ENCODE data around the gene OSBPL2. TPM values are rescaled to one million over a fixed set of nuclear protein-coding genes. Genes with fewer than 3 reads are reported as not detected.

The OSBPL2 gene
- total RNA-seq, 1 experiment from 2014 or later, result 36.9 TPM

DNA sequence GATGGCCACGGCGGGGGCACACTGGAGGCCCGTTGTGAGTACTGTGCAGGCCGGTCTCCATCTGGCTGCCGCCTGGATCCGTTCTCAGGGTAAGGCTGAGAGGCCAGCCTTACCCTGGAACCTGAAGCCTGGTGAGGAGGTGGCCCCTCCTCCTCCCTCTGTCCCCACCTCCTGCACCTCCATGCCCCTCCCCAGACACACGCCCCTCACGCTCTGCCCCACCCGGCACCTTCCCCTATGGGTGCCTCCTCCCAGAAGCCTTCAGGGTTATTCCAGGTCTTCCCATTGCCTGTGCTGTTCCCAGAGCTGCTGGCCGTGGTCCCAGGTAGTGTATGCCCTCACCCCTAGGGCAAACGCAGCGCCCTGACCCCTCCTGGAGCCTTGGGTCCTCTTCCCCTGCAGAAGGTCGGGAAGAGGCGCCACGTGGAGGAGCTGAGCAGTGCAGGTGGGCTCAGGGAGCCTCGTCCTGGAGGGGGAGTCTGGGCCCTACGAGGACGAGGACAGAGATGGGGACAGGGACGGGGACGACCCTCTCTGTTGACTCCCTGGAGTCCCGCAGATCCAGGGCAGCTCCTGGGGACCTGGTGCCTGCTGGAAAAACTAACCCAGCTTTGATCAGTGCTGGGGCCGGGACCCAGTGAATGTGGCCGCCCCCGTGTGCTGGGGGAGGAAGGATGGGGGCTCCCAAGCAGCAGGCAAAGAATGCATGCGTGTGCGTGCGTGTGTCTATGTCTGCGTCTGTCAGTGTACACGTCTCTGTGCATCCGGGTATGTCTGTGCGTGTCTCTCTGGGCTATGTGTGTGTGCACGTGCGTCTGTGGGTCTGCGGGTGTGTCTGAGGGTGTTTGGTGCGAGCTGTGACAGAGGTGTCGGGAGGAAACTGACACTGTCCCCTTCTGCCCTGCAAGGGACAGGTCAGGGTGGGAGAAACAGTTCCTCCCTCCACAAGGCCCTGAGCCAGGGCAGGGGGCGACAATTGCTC lies 10.1 kb upstream of the OSBPL2 start:
- ChIA-PET CTCF (no interaction called here), POLR2A (no interaction called here), RAD21 (ENCODE audit: low non-redundant PET in 1 of 2, low total read pairs in 2 of 2, uncharacterized antibody in 2 of 2, unreplicated experiment in 2 of 2) (no interaction called here)
- H3K9me2 ChIP-seq (ENCODE audit: insufficient read depth), result no peaks in the 10 kb centered on the region
- H3K79me2 ChIP-seq (ENCODE audit: insufficient read depth, low read length), result no peaks in the 10 kb centered on the region
- no peak overlapping the region for H3K4me3 ChIP-seq (replicated peaks in 1 of 2; ENCODE audit: low read depth in 1 of 2, low read length in 2 of 2)
- peaks cover 0 to 10% of the 10 kb centered on the region in 2 experiments; a peak in 2 of 4 replicates for H3K4me1 ChIP-seq (ENCODE audit: control insufficient read depth in 1 of 2, insufficient read depth in 2 of 2, low read length in 2 of 2)
- H3K27ac ChIP-seq (ENCODE audit: low read depth, low read length), result no peak overlapping the region
- H3K9me3 ChIP-seq (ENCODE audit: control insufficient read depth in 1 of 2, insufficient read depth in 1 of 2, low read depth in 1 of 2, low read length in 2 of 2), result no peaks in the 10 kb centered on the region
- ATAC-seq, result peak; percentile 90
- no peak for DNase-seq (ENCODE audit: low read depth, low spot score)
- BruUV-seq (replicated peaks), result no TSS peak
- H3K27me3 ChIP-seq (ENCODE audit: insufficient read depth, low read length), result peaks cover 16% of the 10 kb centered on the region; the same call in 1 of the 2 replicates
- H3K36me3 ChIP-seq (ENCODE audit: control insufficient read depth in 1 of 2, insufficient read depth in 2 of 2, low read length in 2 of 2), result no peaks in the 10 kb centered on the region
- TF ChIP-seq ZNF274 (IDR thresholded peaks at IDR 0.05; ENCODE audit: low read depth, low read length) (no peak), ZFX (IDR thresholded peaks at IDR 0.05) (no peak)
- TF ChIP-seq, protein P1, sequence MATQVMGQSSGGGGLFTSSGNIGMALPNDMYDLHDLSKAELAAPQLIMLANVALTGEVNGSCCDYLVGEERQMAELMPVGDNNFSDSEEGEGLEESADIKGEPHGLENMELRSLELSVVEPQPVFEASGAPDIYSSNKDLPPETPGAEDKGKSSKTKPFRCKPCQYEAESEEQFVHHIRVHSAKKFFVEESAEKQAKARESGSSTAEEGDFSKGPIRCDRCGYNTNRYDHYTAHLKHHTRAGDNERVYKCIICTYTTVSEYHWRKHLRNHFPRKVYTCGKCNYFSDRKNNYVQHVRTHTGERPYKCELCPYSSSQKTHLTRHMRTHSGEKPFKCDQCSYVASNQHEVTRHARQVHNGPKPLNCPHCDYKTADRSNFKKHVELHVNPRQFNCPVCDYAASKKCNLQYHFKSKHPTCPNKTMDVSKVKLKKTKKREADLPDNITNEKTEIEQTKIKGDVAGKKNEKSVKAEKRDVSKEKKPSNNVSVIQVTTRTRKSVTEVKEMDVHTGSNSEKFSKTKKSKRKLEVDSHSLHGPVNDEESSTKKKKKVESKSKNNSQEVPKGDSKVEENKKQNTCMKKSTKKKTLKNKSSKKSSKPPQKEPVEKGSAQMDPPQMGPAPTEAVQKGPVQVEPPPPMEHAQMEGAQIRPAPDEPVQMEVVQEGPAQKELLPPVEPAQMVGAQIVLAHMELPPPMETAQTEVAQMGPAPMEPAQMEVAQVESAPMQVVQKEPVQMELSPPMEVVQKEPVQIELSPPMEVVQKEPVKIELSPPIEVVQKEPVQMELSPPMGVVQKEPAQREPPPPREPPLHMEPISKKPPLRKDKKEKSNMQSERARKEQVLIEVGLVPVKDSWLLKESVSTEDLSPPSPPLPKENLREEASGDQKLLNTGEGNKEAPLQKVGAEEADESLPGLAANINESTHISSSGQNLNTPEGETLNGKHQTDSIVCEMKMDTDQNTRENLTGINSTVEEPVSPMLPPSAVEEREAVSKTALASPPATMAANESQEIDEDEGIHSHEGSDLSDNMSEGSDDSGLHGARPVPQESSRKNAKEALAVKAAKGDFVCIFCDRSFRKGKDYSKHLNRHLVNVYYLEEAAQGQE (IDR thresholded peaks at IDR 0.05; ENCODE audit: low read depth), result no peak
- peak overlapping the region; percentile 23; the same call in 1 of the 2 replicates for H3K4me2 ChIP-seq (ENCODE audit: low read length)
- H2AFZ ChIP-seq (ENCODE audit: low read depth, low read length, poor library complexity, severe bottlenecking), result no peak overlapping the region
- H4K20me1 ChIP-seq (ENCODE audit: insufficient read depth), result no peaks in the 10 kb centered on the region
- no peak overlapping the region for H3K9ac ChIP-seq (ENCODE audit: low read length)
- intact Hi-C loops (cut with micrococcal nuclease), result no loop called here

Measured in HCT116 (cell line).